K562 (cell line): Measurements from ENCODE around the gene ANKRD61. TPM values are rescaled to one million over a fixed set of nuclear protein-coding genes. Genes with fewer than 3 reads are reported as not detected.

Experiments used
- ATF1 ChIP-seq, 2 experiments: fragments of 450-650 bp in 1 of 2; IDR thresholded peaks; 2 replicates each; pipeline ENCODE4 v1.6.1; 2016; ENCODE audit warnings: missing compliant biosample characterization in 1 of 2, missing genetic modification characterization in 1 of 2
- CBX1 ChIP-seq: sonication (generic); IDR thresholded peaks from 2 replicates; pipeline ENCODE4 v1.6.1; 2016; ENCODE audit warnings: antibody characterized with exemption, low read depth, mild to moderate bottlenecking
- CBX5 ChIP-seq: IDR thresholded peaks from 2 replicates; pipeline ENCODE4 v1.6.1; 2014; ENCODE audit warnings: low read depth, borderline replicate concordance
- CUX1 ChIP-seq: fragments of 200-800 bp; sonication (Bioruptor generic); IDR thresholded peaks from 2 replicates; pipeline ENCODE4 v1.6.1; 2016; ENCODE audit warnings: missing genetic modification characterization, missing compliant biosample characterization
- ID3 ChIP-seq, 2 experiments: fragments of 250-450 bp in 1 of 2; fragments of 450-650 bp in 1 of 2; sonication (Bioruptor Pico) in 1 of 2; IDR thresholded peaks; 2 replicates each; pipeline versions ENCODE4 v1.6.1 to v1.8.0; 2016 to 2021; ENCODE audit warnings: mild to moderate bottlenecking in 2 of 2, moderate library complexity in 2 of 2, missing compliant biosample characterization in 1 of 2, missing genetic modification characterization in 1 of 2
- MAFK ChIP-seq: IDR thresholded peaks from 2 replicates; pipeline ENCODE4 v1.6.1; 2011; ENCODE audit warnings: low read length, improper control_type of control experiment
- MAZ ChIP-seq, 2 experiments: fragments of 450-650 bp in 1 of 2; sonication (generic) in 1 of 2; formaldehyde crosslinking; IDR thresholded peaks in 1 of 2; conservative IDR thresholded peaks in 1 of 2; 2 replicates each; pipeline versions ENCODE4 v1.4.0 to v1.5.0; 2020; ENCODE audit warnings: mild to moderate bottlenecking in 1 of 2, missing genetic modification reagents in 1 of 2
- MCM7 ChIP-seq, 2 experiments: fragments of 450-650 bp; IDR thresholded peaks; 2 replicates each; pipeline ENCODE4 v1.6.1; 2016 to 2018
- PML ChIP-seq: IDR thresholded peaks from 2 replicates; pipeline ENCODE4 v1.6.1; 2012; ENCODE audit warnings: low read length, inconsistent platforms
- ZC3H11A ChIP-seq: IDR thresholded peaks from 2 replicates; pipeline ENCODE4 v1.6.1; 2012; ENCODE audit warnings: low read depth, low read length, improper control_type of control experiment
- ZKSCAN8 ChIP-seq: fragments of 200-800 bp; sonication (Bioruptor generic); IDR thresholded peaks from 2 replicates; pipeline ENCODE4 v1.6.1; 2016; ENCODE audit warnings: missing genetic modification characterization, missing compliant biosample characterization
- ZNF165 ChIP-seq: fragments of 250-450 bp; sonication (Bioruptor Pico); IDR thresholded peaks from 2 replicates; pipeline ENCODE4 v1.4.0; 2020; ENCODE audit warnings: borderline replicate concordance
- ZNF175 ChIP-seq: fragments of 200-800 bp; sonication (Bioruptor generic); IDR thresholded peaks from 2 replicates; pipeline ENCODE4 v1.6.1; 2016; ENCODE audit warnings: low read depth, mild to moderate bottlenecking, missing genetic modification characterization, missing compliant biosample characterization
- ZNF316 ChIP-seq: fragments of 450-650 bp; IDR thresholded peaks from 2 replicates; pipeline ENCODE4 v1.6.1; 2016
- ZNF583 ChIP-seq: fragments of 250-450 bp; sonication (Bioruptor Pico); IDR thresholded peaks from 2 replicates; pipeline ENCODE4 v1.4.0; 2020
- polyA plus RNA-seq, 8 experiments: library from polyadenylated mRNA; depleted of rRNA in 4 of 8; stranded (reverse) in 5 of 8; unstranded in 3 of 8; fragments of >200 nt; fragmentation: Nextera tagmentation in 2 of 8; fragmentation: Illumina TruSeq in 1 of 8; extraction: Ambion mirVana in 2 of 8; extraction: Trizol in 1 of 8; gene quantifications; 2 replicates each; pipeline versions ENCODE4 v1.2.1 to v1.2.3, GENCODE V29; 2011 to 2014; ENCODE audit warnings: inconsistent platforms in 1 of 8, missing spikeins in 1 of 8
- total RNA-seq, 7 experiments: library from RNA; depleted of rRNA in 6 of 7; stranded (reverse); fragments of >200 nt in 6 of 7; fragmentation: Illumina TruSeq in 2 of 7; extraction: Trizol in 2 of 7; gene quantifications; 2 replicates each; pipeline versions ENCODE4 v1.2.1 to v1.2.3, GENCODE V29; 2011 to 2021; ENCODE audit warnings: low replicate concordance in 1 of 7
- TF ChIP-seq, protein P1 (sequence below): fragments of 450-650 bp; formaldehyde crosslinking; IDR thresholded peaks from 2 replicates; pipeline ENCODE4 v1.4.0; 2022; ENCODE audit warnings: missing genetic modification characterization
- TF ChIP-seq, protein P2 (sequence below): conservative IDR thresholded peaks from 2 replicates; pipeline ENCODE4 v1.6.1; 2011; ENCODE audit warnings: low read depth, mild to moderate bottlenecking, low read length; ENCODE audit not compliant: control insufficient read depth
- TF ChIP-seq, protein P3 (sequence below): sonication (generic); formaldehyde crosslinking; IDR thresholded peaks from 2 replicates; pipeline ENCODE4 v1.8.0; 2022; ENCODE audit warnings: missing genetic modification reagents, mild to moderate bottlenecking, moderate library complexity, borderline replicate concordance

ANKRD61 gene
- total and polyA plus RNA-seq, 9 of the 15 experiments (the other 6 are each of a cell fraction or from before 2014, with no cell fraction given), result 0.08 to 0.11 (median 0.09) TPM; not detected in 5

GRCh38 chr7:6023974-6024435 lies 7.2 kb upstream of the ANKRD61 start (continued):
- TF ChIP-seq, protein P1, sequence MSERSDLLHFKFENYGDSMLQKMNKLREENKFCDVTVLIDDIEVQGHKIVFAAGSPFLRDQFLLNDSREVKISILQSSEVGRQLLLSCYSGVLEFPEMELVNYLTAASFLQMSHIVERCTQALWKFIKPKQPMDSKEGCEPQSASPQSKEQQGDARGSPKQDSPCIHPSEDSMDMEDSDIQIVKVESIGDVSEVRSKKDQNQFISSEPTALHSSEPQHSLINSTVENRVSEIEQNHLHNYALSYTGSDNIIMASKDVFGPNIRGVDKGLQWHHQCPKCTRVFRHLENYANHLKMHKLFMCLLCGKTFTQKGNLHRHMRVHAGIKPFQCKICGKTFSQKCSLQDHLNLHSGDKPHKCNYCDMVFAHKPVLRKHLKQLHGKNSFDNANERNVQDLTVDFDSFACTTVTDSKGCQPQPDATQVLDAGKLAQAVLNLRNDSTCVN, result peak; percentile 84; the same call in 1 of the 2 replicates
- TF ChIP-seq ZNF583 (CRISPR knock-in tag), result peak; percentile 87; the same call in 1 of the 2 replicates
- peak; percentile 98 for TF ChIP-seq PML
- TF ChIP-seq ZNF175 (CRISPR knock-in tag), result peak; percentile 94
- no peak for TF ChIP-seq CBX1
- TF ChIP-seq ZC3H11A, result no peak
- TF ChIP-seq ZNF316, result peak; percentile 56; the same call in 1 of the 2 replicates
- peak; percentile 89 for TF ChIP-seq ZKSCAN8 (CRISPR knock-in tag)
- no peak for TF ChIP-seq MCM7 (IDR thresholded peaks at IDR 0.05)
- TF ChIP-seq, protein P2, sequence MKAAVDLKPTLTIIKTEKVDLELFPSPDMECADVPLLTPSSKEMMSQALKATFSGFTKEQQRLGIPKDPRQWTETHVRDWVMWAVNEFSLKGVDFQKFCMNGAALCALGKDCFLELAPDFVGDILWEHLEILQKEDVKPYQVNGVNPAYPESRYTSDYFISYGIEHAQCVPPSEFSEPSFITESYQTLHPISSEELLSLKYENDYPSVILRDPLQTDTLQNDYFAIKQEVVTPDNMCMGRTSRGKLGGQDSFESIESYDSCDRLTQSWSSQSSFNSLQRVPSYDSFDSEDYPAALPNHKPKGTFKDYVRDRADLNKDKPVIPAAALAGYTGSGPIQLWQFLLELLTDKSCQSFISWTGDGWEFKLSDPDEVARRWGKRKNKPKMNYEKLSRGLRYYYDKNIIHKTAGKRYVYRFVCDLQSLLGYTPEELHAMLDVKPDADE, result peak; percentile 52; the same call in 1 of the 2 replicates
- no peak for TF ChIP-seq ZNF165 (CRISPR knock-in tag)
- TF ChIP-seq, protein P3, sequence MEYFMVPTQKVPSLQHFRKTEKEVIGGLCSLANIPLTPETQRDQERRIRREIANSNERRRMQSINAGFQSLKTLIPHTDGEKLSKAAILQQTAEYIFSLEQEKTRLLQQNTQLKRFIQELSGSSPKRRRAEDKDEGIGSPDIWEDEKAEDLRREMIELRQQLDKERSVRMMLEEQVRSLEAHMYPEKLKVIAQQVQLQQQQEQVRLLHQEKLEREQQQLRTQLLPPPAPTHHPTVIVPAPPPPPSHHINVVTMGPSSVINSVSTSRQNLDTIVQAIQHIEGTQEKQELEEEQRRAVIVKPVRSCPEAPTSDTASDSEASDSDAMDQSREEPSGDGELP, result peak; percentile 84
- peak; percentile 24; the same call in 1 of the 2 replicates for TF ChIP-seq CBX5
- TF ChIP-seq ATF1 (CRISPR knock-in tag; IDR thresholded peaks at IDR 0.05), result no peak
- TF ChIP-seq ATF1 (tag; IDR thresholded peaks at IDR 0.05), result peak; percentile 91
- TF ChIP-seq ID3 (CRISPR knock-in tag; IDR thresholded peaks at IDR 0.05), result no peak
- peak; percentile 63; the same call in 1 of the 2 replicates for TF ChIP-seq ID3 (tag; IDR thresholded peaks at IDR 0.05)
- TF ChIP-seq MAFK, result peak; percentile 59
- TF ChIP-seq CUX1, result peak; percentile 50; the same call in 1 of the 2 replicates
- TF ChIP-seq MAZ (CRISPR knock-in tag; conservative IDR thresholded peaks at IDR 0.05 in 1 of 2, IDR thresholded peaks at IDR 0.05 in 1 of 2), result peak in 1 of 2 experiments; percentile 67; a peak in 2 of 4 replicates
